Liver (tissue), 9 donors: ENCODE data around the gene HLCS. TPM values are rescaled to one million over a fixed set of nuclear protein-coding genes. Genes with fewer than 3 reads are reported as not detected.

ENCODE experiments used
- DNase-seq: peaks from one replicate; pipeline ENCODE4 v3.0.0-alpha.2; 2017; ENCODE audit warnings: low spot score
- H3K27ac ChIP-seq, 2 donors: one replicate each; pipeline ENCODE4 v1.7.0; 2013; ENCODE audit warnings: inconsistent platforms in 2 of 2, low read length in 2 of 2, control low read depth in 1 of 2, low read depth in 1 of 2, mild to moderate bottlenecking in 1 of 2
- H3K27me3 ChIP-seq, 4 donors: one replicate each; pipeline versions ENCODE4 v1.6.1 to v1.7.0; 2013; ENCODE audit warnings: low read length in 3 of 4, inconsistent platforms in 1 of 4, mild to moderate bottlenecking in 1 of 4, moderate library complexity in 1 of 4; ENCODE audit not compliant: control insufficient read depth in 4 of 4, insufficient read depth in 4 of 4
- H3K36me3 ChIP-seq, 4 donors: one replicate each; pipeline versions ENCODE4 v1.6.1 to v1.7.0; 2013; ENCODE audit warnings: low read length in 3 of 4, mild to moderate bottlenecking in 3 of 4, low read depth in 1 of 4, moderate library complexity in 1 of 4; ENCODE audit not compliant: control insufficient read depth in 4 of 4, insufficient read depth in 3 of 4
- H3K4me1 ChIP-seq, 4 donors: one replicate each; pipeline versions ENCODE4 v1.6.1 to v1.7.0; 2013; ENCODE audit warnings: low read length in 3 of 4, mild to moderate bottlenecking in 3 of 4, moderate library complexity in 1 of 4; ENCODE audit not compliant: control insufficient read depth in 4 of 4, insufficient read depth in 4 of 4
- H3K4me3 ChIP-seq, 3 donors: one replicate each; pipeline versions ENCODE4 v1.6.1 to v1.7.0; 2013; ENCODE audit warnings: low read length in 3 of 3, control low read depth in 1 of 3, low read depth in 1 of 3, mild to moderate bottlenecking in 1 of 3
- H3K9ac ChIP-seq, 2 donors: one replicate each; pipeline ENCODE4 v1.7.0; 2013; ENCODE audit warnings: low read length in 2 of 2, mild to moderate bottlenecking in 2 of 2, moderate library complexity in 2 of 2, control low read depth in 1 of 2, low read depth in 1 of 2
- H3K9me3 ChIP-seq, 4 donors: one replicate each; pipeline versions ENCODE4 v1.6.1 to v1.7.0; 2013; ENCODE audit warnings: low read length in 3 of 4; ENCODE audit not compliant: control insufficient read depth in 4 of 4
- FOXA1 ChIP-seq: IDR thresholded peaks from 2 replicates; pipeline ENCODE4 v1.6.1; 2016; ENCODE audit warnings: antibody characterized with exemption
- GABPA ChIP-seq, 2 donors: IDR thresholded peaks in 1 of 2; conservative IDR thresholded peaks in 1 of 2; 2 replicates each; pipeline ENCODE4 v1.6.1; 2016; ENCODE audit warnings: antibody characterized with exemption in 2 of 2, mild to moderate bottlenecking in 1 of 2, moderate library complexity in 1 of 2
- HNF4A ChIP-seq, 2 donors: conservative IDR thresholded peaks; 2 replicates each; pipeline ENCODE4 v1.6.1; 2016; ENCODE audit warnings: antibody characterized with exemption in 2 of 2, mild to moderate bottlenecking in 2 of 2
- HNF4G ChIP-seq: IDR thresholded peaks from 2 replicates; pipeline ENCODE4 v1.6.1; 2016; ENCODE audit warnings: antibody characterized with exemption
- JUND ChIP-seq, 2 donors: IDR thresholded peaks; 2 replicates each; pipeline ENCODE4 v1.6.1; 2016; ENCODE audit warnings: antibody characterized with exemption in 2 of 2
- NR2F2 ChIP-seq: IDR thresholded peaks from 2 replicates; pipeline ENCODE4 v1.6.1; 2016; ENCODE audit warnings: antibody characterized with exemption
- RAD21 ChIP-seq, 2 donors: IDR thresholded peaks; 2 replicates each; pipeline ENCODE4 v1.6.1; 2016; ENCODE audit warnings: antibody characterized with exemption in 2 of 2, mild to moderate bottlenecking in 2 of 2
- RXRA ChIP-seq, 2 donors: IDR thresholded peaks; 2 replicates each; pipeline ENCODE4 v1.6.1; 2017 to 2018; ENCODE audit warnings: antibody characterized with exemption in 2 of 2, mild to moderate bottlenecking in 1 of 2
- SP1 ChIP-seq: IDR thresholded peaks from 2 replicates; pipeline ENCODE4 v1.6.1; 2018; ENCODE audit warnings: antibody characterized with exemption, mild to moderate bottlenecking
- TAF1 ChIP-seq: conservative IDR thresholded peaks from 2 replicates; pipeline ENCODE4 v1.6.1; 2016; ENCODE audit warnings: antibody characterized with exemption, mild to moderate bottlenecking
- YY1 ChIP-seq: IDR thresholded peaks from 2 replicates; pipeline ENCODE4 v1.6.1; 2016; ENCODE audit warnings: antibody characterized with exemption, mild to moderate bottlenecking
- WGBS: extraction: QIAGEN DNeasy Blood & Tissue Kit; methylation state at CpG from one replicate; pipeline ENCODE4 v1.1.7; 2013; 5-methylcytosine and 5-hydroxymethylcytosine counted together
- polyA plus RNA-seq, 2 donors: library from polyadenylated mRNA; stranded (reverse) in 1 of 2; unstranded in 1 of 2; fragments of 200-250 nt in 1 of 2; fragments of >200 nt in 1 of 2; fragmentation: Nextera tagmentation in 1 of 2; extraction: Ambion mirVana in 1 of 2; gene quantifications; one replicate each; pipeline versions ENCODE4 v1.2.1 to v1.2.3, GENCODE V29; 2013 to 2015
- total RNA-seq, 2 donors: library from RNA; depleted of rRNA; stranded (reverse); fragments of >200 nt; gene quantifications; one replicate each; pipeline ENCODE4 v1.2.3, GENCODE V29; 2014
- TF ChIP-seq, protein P1 (sequence below): IDR thresholded peaks from 2 replicates; pipeline ENCODE4 v1.6.1; 2016; ENCODE audit warnings: antibody characterized with exemption
- TF ChIP-seq, protein P2 (sequence below): IDR thresholded peaks from 2 replicates; pipeline ENCODE4 v1.6.1; 2016; ENCODE audit warnings: antibody characterized with exemption
- TF ChIP-seq, protein P3 (sequence below): IDR thresholded peaks from 2 replicates; pipeline ENCODE4 v1.6.1; 2016; ENCODE audit warnings: antibody characterized with exemption, mild to moderate bottlenecking
- TF ChIP-seq, protein P4 (sequence below): IDR thresholded peaks from 2 replicates; pipeline ENCODE4 v1.6.1; 2016; ENCODE audit warnings: antibody characterized with exemption
- donor health status: healthy.
- donor health status: healthy.
- donor health status: healthy.
- donor health status: healthy.
- donor health status: healthy.

Gene HLCS
- total and polyA plus RNA-seq, 4 donors, result 6.6 to 22.5 (median 8.3) TPM

DNA sequence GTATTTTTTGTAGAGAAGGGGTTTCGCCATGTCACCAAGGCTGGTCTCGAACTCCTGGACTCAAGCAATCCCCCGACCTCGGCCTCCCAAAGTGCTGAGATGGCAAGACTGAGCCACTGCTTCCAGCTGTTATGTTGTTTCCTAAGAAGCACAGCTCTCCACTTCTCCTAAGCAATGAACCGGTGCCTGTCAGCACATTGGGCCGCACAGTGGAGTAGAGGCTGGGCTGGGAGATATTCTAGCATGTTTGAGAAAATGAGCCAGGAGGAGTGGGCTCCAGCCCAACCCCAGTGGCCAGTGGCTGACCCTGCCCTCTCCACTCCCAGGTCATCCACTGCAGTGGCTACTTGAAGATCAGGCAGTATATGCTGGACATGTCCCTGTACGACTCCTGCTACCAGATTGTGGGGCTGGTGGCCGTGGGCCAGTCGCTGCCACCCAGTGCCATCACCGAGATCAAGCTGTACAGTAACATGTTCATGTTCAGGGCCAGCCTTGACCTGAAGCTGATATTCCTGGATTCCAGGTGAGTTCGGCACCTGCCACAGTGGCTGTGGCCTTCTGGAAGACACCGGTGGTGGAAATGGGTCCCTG lies 240.6 kb downstream of the HLCS start:
- H3K36me3 ChIP-seq, result no peaks in the 10 kb centered on the region
- H3K27ac ChIP-seq, result no peak overlapping the region
- no peak for DNase-seq
- peaks cover 0 to 3% (median 2%) of the 10 kb centered on the region in 4 donors for H3K4me1 ChIP-seq
- H3K9ac ChIP-seq, result no peak overlapping the region
- no peak overlapping the region for H3K4me3 ChIP-seq
- H3K9me3 ChIP-seq, result no peaks in the 10 kb centered on the region
- WGBS, result 98% methylated on average over 12 of the region's 12 CpGs
- TF ChIP-seq GABPA (IDR thresholded peaks at IDR 0.05 in 1 of 2, conservative IDR thresholded peaks at IDR 0.05 in 1 of 2) (no peak), JUND (IDR thresholded peaks at IDR 0.05) (no peak), SP1 (no peak), FOXA1 (no peak), HNF4A (conservative IDR thresholded peaks at IDR 0.05) (no peak), YY1 (no peak), RXRA (IDR thresholded peaks at IDR 0.05) (no peak), NR2F2 (no peak)
- TF ChIP-seq, protein P1, sequence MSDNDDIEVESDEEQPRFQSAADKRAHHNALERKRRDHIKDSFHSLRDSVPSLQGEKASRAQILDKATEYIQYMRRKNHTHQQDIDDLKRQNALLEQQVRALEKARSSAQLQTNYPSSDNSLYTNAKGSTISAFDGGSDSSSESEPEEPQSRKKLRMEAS, result no peak
- TF ChIP-seq, protein P2, sequence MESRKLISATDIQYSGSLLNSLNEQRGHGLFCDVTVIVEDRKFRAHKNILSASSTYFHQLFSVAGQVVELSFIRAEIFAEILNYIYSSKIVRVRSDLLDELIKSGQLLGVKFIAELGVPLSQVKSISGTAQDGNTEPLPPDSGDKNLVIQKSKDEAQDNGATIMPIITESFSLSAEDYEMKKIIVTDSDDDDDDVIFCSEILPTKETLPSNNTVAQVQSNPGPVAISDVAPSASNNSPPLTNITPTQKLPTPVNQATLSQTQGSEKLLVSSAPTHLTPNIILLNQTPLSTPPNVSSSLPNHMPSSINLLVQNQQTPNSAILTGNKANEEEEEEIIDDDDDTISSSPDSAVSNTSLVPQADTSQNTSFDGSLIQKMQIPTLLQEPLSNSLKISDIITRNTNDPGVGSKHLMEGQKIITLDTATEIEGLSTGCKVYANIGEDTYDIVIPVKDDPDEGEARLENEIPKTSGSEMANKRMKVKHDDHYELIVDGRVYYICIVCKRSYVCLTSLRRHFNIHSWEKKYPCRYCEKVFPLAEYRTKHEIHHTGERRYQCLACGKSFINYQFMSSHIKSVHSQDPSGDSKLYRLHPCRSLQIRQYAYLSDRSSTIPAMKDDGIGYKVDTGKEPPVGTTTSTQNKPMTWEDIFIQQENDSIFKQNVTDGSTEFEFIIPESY, result no peak
- peaks cover 0 to 8% (median 0%) of the 10 kb centered on the region in 4 donors for H3K27me3 ChIP-seq

DNA sequence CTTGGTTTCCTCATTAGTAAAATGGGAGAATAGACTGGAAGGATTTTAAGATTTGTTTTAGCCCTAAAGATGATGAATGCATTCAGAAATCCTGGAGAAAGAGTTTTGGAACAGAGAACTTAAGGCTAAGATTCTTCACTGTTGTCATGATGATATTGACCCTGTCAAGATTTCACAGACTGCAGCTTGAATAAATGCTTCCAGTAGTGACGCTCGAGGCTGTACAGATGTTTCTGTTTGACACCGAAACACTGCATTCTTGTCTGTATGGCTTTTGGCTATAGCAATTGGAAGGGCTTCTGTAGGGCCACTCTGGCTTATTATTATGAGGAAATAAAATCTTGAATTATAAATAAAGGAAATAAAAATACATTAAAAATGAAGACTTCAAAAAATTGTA lies 241.8 kb downstream of the HLCS start:
- WGBS, result 85% methylated on average over 3 of the region's 3 CpGs
- H3K9me3 ChIP-seq, result no peaks in the 10 kb centered on the region
- no peak for TF ChIP-seq RXRA (IDR thresholded peaks at IDR 0.05)
- TF ChIP-seq, protein P1, result no peak
- TF ChIP-seq YY1, result no peak
- TF ChIP-seq, protein P3, sequence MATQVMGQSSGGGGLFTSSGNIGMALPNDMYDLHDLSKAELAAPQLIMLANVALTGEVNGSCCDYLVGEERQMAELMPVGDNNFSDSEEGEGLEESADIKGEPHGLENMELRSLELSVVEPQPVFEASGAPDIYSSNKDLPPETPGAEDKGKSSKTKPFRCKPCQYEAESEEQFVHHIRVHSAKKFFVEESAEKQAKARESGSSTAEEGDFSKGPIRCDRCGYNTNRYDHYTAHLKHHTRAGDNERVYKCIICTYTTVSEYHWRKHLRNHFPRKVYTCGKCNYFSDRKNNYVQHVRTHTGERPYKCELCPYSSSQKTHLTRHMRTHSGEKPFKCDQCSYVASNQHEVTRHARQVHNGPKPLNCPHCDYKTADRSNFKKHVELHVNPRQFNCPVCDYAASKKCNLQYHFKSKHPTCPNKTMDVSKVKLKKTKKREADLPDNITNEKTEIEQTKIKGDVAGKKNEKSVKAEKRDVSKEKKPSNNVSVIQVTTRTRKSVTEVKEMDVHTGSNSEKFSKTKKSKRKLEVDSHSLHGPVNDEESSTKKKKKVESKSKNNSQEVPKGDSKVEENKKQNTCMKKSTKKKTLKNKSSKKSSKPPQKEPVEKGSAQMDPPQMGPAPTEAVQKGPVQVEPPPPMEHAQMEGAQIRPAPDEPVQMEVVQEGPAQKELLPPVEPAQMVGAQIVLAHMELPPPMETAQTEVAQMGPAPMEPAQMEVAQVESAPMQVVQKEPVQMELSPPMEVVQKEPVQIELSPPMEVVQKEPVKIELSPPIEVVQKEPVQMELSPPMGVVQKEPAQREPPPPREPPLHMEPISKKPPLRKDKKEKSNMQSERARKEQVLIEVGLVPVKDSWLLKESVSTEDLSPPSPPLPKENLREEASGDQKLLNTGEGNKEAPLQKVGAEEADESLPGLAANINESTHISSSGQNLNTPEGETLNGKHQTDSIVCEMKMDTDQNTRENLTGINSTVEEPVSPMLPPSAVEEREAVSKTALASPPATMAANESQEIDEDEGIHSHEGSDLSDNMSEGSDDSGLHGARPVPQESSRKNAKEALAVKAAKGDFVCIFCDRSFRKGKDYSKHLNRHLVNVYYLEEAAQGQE, result no peak
- TF ChIP-seq, protein P4, sequence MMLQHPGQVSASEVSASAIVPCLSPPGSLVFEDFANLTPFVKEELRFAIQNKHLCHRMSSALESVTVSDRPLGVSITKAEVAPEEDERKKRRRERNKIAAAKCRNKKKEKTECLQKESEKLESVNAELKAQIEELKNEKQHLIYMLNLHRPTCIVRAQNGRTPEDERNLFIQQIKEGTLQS, result no peak
- TF ChIP-seq JUND (IDR thresholded peaks at IDR 0.05), result no peak
- no peak for TF ChIP-seq HNF4G
- TF ChIP-seq GABPA (IDR thresholded peaks at IDR 0.05 in 1 of 2, conservative IDR thresholded peaks at IDR 0.05 in 1 of 2), result no peak
- TF ChIP-seq SP1, result no peak
- no peak for TF ChIP-seq TAF1
- no peak for TF ChIP-seq RAD21 (IDR thresholded peaks at IDR 0.05)
- TF ChIP-seq NR2F2, result no peak
- no peak for TF ChIP-seq FOXA1

More for the DNA sequence above, 241.8 kb downstream of the HLCS start:
- Histone ChIP-seq H3K27me3 (peaks cover 0 to 8% (median 0%) of the 10 kb centered on the region in 4 donors), H3K4me3 (no peak overlapping the region), H3K36me3 (no peaks in the 10 kb centered on the region), H3K27ac (no peak overlapping the region), H3K9ac (no peak overlapping the region), H3K4me1 (no peaks in the 10 kb centered on the region)
- no peak for DNase-seq
